GM23248 (cell line): Measurements from ENCODE around the gene VAPA. TPM values are rescaled to one million over a fixed set of nuclear protein-coding genes. Genes with fewer than 3 reads are reported as not detected.

Experiments
- DNase-seq: peaks from one replicate; pipeline ENCODE4 v3.0.0-alpha.2; 2015
- H2AFZ ChIP-seq: fragments of 200-600 bp; sonication (generic); 2 replicates; pipeline ENCODE4 v1.6.1; 2016; ENCODE audit warnings: antibody characterized with exemption
- H3F3A ChIP-seq: fragments of 200-600 bp; sonication (generic); 2 replicates; pipeline ENCODE4 v1.6.1; 2016; ENCODE audit warnings: mild to moderate bottlenecking, antibody characterized with exemption, mixed run types; ENCODE audit not compliant: insufficient read depth
- H3K27ac ChIP-seq: fragments of 200-600 bp; sonication (generic); 2 replicates; pipeline ENCODE4 v1.5.1; 2016; ENCODE audit warnings: mild to moderate bottlenecking
- H3K27me3 ChIP-seq: fragments of 200-600 bp; sonication (generic); replicated peaks from 2 replicates; pipeline ENCODE4 v1.6.1; 2016; ENCODE audit warnings: mild to moderate bottlenecking; ENCODE audit not compliant: insufficient read depth
- H3K36me3 ChIP-seq: fragments of 200-600 bp; sonication (generic); 2 replicates; pipeline ENCODE4 v1.6.1; 2016; ENCODE audit warnings: low read depth, mild to moderate bottlenecking
- H3K4me1 ChIP-seq: fragments of 200-600 bp; sonication (generic); 2 replicates; pipeline ENCODE4 v1.6.1; 2016; ENCODE audit warnings: mild to moderate bottlenecking; ENCODE audit not compliant: insufficient read depth
- H3K4me2 ChIP-seq: fragments of 200-600 bp; sonication (generic); one replicate; pipeline ENCODE4 v1.6.1; 2016; ENCODE audit warnings: mild to moderate bottlenecking; ENCODE audit not compliant: unreplicated experiment
- H3K4me3 ChIP-seq: fragments of 200-600 bp; sonication (generic); 2 replicates; pipeline ENCODE4 v1.5.1; 2016; ENCODE audit warnings: mild to moderate bottlenecking
- H3K79me2 ChIP-seq: fragments of 200-600 bp; sonication (generic); 2 replicates; pipeline ENCODE4 v1.6.1; 2016; ENCODE audit warnings: mild to moderate bottlenecking; ENCODE audit not compliant: insufficient read depth
- H3K9ac ChIP-seq: fragments of 200-600 bp; sonication (generic); 2 replicates; pipeline ENCODE4 v1.6.1; 2016; ENCODE audit warnings: mild to moderate bottlenecking
- H3K9me2 ChIP-seq: fragments of 200-600 bp; sonication (generic); 2 replicates; pipeline ENCODE4 v1.6.1; 2016; ENCODE audit warnings: mixed run types, mild to moderate bottlenecking, moderate library complexity; ENCODE audit not compliant: insufficient read depth
- H3K9me3 ChIP-seq: fragments of 200-600 bp; sonication (generic); one replicate; pipeline ENCODE4 v1.6.1; 2017; ENCODE audit warnings: low read depth
- H4K20me1 ChIP-seq: fragments of 200-600 bp; sonication (generic); 2 replicates; pipeline ENCODE4 v1.6.0; 2016; ENCODE audit not compliant: insufficient read depth
- EZH2 ChIP-seq: fragments of 200-600 bp; sonication (generic); IDR thresholded peaks from 2 replicates; pipeline ENCODE4 v1.6.1; 2018; ENCODE audit warnings: antibody characterized with exemption, mild to moderate bottlenecking; ENCODE audit not compliant: insufficient read depth, poor library complexity, severe bottlenecking
- EZH2phosphoT487 ChIP-seq: fragments of 200-600 bp; sonication (generic); IDR thresholded peaks from 2 replicates; pipeline ENCODE4 v1.6.1; 2018; ENCODE audit warnings: antibody characterized with exemption, moderate library complexity, mild to moderate bottlenecking, low read depth; ENCODE audit not compliant: insufficient read depth
- WGBS, 2 experiments: methylation state at CpG; one replicate each; pipeline ENCODE4 v1.1.6; 2015 to 2017; ENCODE audit warnings: low lambda C conversion rate in 2 of 2, low coverage in 1 of 2; ENCODE audit errors: missing lambda C conversion rate in 2 of 2; 5-methylcytosine and 5-hydroxymethylcytosine counted together
- in situ Hi-C: fragments of 300-500 bp; cut with MboI; formaldehyde crosslinking; loops from 2 replicates; pipeline ENCODE4 v1.15.0; 2020
- polyA plus RNA-seq: library from polyadenylated mRNA; unstranded; fragments of >200 nt; fragmentation: Nextera tagmentation; extraction: Ambion mirVana; gene quantifications from 2 replicates; pipeline ENCODE4 v1.2.1, GENCODE V29; 2016
- total RNA-seq: library from RNA; depleted of rRNA; stranded (reverse); fragments of >200 nt; shearing (Covaris generic); gene quantifications from 2 replicates; pipeline ENCODE4 v1.2.3, GENCODE V29; 2014

The VAPA gene
- total and polyA plus RNA-seq, 2 experiments from 2014 or later: 277 to 290 TPM

- Histone ChIP-seq H3K27ac (no peak overlapping the region), H3K4me2 (no peak overlapping the region), H3K4me1 (peaks cover 12% of the 10 kb centered on the region; the same call in 1 of the 2 replicates), H3K9ac (no peak overlapping the region), H3K4me3 (no peak overlapping the region), H3K9me2 (no peaks in the 10 kb centered on the region), H4K20me1 (no peaks in the 10 kb centered on the region), H3K36me3 (peaks cover 53% of the 10 kb centered on the region; the same call in 1 of the 2 replicates), H3K79me2 (peaks cover 99% of the 10 kb centered on the region), H2AFZ (no peak overlapping the region), H3F3A (peaks cover 24% of the 10 kb centered on the region; the same call in 1 of the 2 replicates), H3K9me3 (no peaks in the 10 kb centered on the region), H3K27me3 (no peaks in the 10 kb centered on the region)
- no peak for DNase-seq
- in situ Hi-C loops: loop anchor here (25.0 kb wide), 1 partner anchor 258 kb away; no protein-coding TSS in a partner anchor
- TF ChIP-seq EZH2phosphoT487 (no peak), EZH2 (no peak)
- WGBS, 2 experiments: 81 to 85% methylated on average over 3 of the region's 3 CpGs
These were observed 31.0 kb downstream of the VAPA start for GRCh38 chr18:9944805-9945204.

GRCh38 chr18:9946831-9947230 lies 33.0 kb downstream of the VAPA start:
- H3K4me2 ChIP-seq: no peak overlapping the region
- WGBS, 2 experiments: 96% methylated on average over 3 of the region's 3 CpGs
- peak; percentile 52 for DNase-seq
- H3F3A ChIP-seq: peaks cover 39% of the 10 kb centered on the region; the same call in 1 of the 2 replicates
- H3K27me3 ChIP-seq: no peaks in the 10 kb centered on the region
- no peaks in the 10 kb centered on the region for H3K9me3 ChIP-seq
- peak overlapping the region; percentile 14 for H3K27ac ChIP-seq
- peaks cover 3% of the 10 kb centered on the region; the same call in 1 of the 2 replicates for H4K20me1 ChIP-seq
- H3K36me3 ChIP-seq: peaks cover 40% of the 10 kb centered on the region; the same call in 1 of the 2 replicates
- no peaks in the 10 kb centered on the region for H3K9me2 ChIP-seq
- TF ChIP-seq EZH2 (no peak), EZH2phosphoT487 (no peak)
- H3K9ac ChIP-seq: no peak overlapping the region
- peaks cover 99% of the 10 kb centered on the region for H3K79me2 ChIP-seq
- H3K4me3 ChIP-seq: no peak overlapping the region
- H2AFZ ChIP-seq: no peak overlapping the region
- in situ Hi-C loops: loop anchor here (25.0 kb wide), 1 partner anchor 260 kb away; no protein-coding TSS in a partner anchor
- H3K4me1 ChIP-seq: peaks cover 19% of the 10 kb centered on the region; the same call in 1 of the 2 replicates

- WGBS, 2 experiments: 37 to 52% methylated on average over 1 of the region's 1 CpG
- Histone ChIP-seq H3K27me3 (no peaks in the 10 kb centered on the region), H3K79me2 (peaks cover 99% of the 10 kb centered on the region), H3K4me2 (no peak overlapping the region), H3K36me3 (peaks cover 40% of the 10 kb centered on the region; the same call in 1 of the 2 replicates), H3K4me3 (no peak overlapping the region), H3K9me3 (no peaks in the 10 kb centered on the region), H2AFZ (no peak overlapping the region), H4K20me1 (peaks cover 6% of the 10 kb centered on the region; the same call in 1 of the 2 replicates), H3K27ac (peak overlapping the region; percentile 14), H3K4me1 (peaks cover 19% of the 10 kb centered on the region; the same call in 1 of the 2 replicates), H3K9ac (no peak overlapping the region), H3K9me2 (no peaks in the 10 kb centered on the region), H3F3A (peaks cover 41% of the 10 kb centered on the region; the same call in 1 of the 2 replicates)
- DNase-seq: peak; percentile 24
- in situ Hi-C loops: loop anchor here (25.0 kb wide), 1 partner anchor 260 kb away; no protein-coding TSS in a partner anchor
- TF ChIP-seq EZH2phosphoT487: no peak
- TF ChIP-seq EZH2: no peak
These were observed 33.4 kb downstream of the VAPA start for GRCh38 chr18:9947248-9947647.

GRCh38 chr18:9949315-9949714 lies 35.5 kb downstream of the VAPA start:
- no peak for DNase-seq
- Histone ChIP-seq H3F3A (peaks cover 41% of the 10 kb centered on the region; the same call in 1 of the 2 replicates), H3K4me3 (no peak overlapping the region), H3K4me1 (peaks cover 19% of the 10 kb centered on the region; the same call in 1 of the 2 replicates), H3K27me3 (no peaks in the 10 kb centered on the region), H3K27ac (no peak overlapping the region), H3K36me3 (peaks cover 43% of the 10 kb centered on the region), H3K4me2 (no peak overlapping the region), H3K9me2 (no peaks in the 10 kb centered on the region), H3K79me2 (peaks cover 100% of the 10 kb centered on the region), H3K9ac (no peak overlapping the region), H4K20me1 (peaks cover 6% of the 10 kb centered on the region; the same call in 1 of the 2 replicates), H3K9me3 (no peaks in the 10 kb centered on the region), H2AFZ (no peak overlapping the region)
- WGBS, 2 experiments: 97 to 98% methylated on average over 2 of the region's 2 CpGs
- in situ Hi-C loops: loop anchor here (25.0 kb wide), 1 partner anchor 262 kb away; no protein-coding TSS in a partner anchor
- TF ChIP-seq EZH2 (no peak), EZH2phosphoT487 (no peak)
